Measurements from ENCODE around the gene FHOD3.
"Not testable (repeated sequence)": the region's sequence is repeated elsewhere in the genome, so short reads cannot be mapped to it uniquely, and the experiment has no call there.

The FHOD3 gene

DNA sequence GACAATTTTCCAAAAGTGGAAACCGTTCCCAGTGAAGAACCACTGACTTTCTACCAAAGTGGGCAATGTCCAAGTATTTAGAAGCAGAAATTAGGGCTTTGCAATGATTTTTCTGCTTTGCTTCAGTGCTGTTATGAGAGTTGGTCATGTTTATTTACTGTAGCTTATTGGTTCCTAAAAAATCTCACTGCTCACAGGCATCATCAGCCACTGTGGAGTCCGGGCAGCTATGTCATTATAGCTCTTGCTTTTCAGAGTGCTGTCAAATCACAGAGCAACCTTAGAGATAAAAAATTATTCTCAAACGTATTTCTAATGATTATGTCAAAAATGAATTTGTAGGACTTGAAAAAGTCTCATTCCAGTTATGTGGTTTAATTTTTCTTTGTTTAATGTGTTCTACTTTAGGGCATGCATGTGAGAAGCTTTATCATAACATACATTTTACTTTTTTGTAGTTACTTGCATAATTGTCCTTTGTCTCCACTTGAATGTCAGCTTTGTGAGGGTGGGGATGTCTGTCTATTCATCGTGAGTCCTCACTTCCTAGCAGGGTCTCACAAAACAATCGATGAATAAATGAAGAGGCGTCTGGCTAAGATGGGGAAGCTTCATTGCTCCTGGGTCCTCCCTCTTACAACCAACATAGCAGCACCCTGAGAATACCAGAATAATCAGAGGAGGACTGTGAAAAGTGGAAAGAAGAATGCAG is 413.7 kb downstream of the FHOD3 start:
- no peak for DNase-seq (ENCODE audit: low read depth)

DNA sequence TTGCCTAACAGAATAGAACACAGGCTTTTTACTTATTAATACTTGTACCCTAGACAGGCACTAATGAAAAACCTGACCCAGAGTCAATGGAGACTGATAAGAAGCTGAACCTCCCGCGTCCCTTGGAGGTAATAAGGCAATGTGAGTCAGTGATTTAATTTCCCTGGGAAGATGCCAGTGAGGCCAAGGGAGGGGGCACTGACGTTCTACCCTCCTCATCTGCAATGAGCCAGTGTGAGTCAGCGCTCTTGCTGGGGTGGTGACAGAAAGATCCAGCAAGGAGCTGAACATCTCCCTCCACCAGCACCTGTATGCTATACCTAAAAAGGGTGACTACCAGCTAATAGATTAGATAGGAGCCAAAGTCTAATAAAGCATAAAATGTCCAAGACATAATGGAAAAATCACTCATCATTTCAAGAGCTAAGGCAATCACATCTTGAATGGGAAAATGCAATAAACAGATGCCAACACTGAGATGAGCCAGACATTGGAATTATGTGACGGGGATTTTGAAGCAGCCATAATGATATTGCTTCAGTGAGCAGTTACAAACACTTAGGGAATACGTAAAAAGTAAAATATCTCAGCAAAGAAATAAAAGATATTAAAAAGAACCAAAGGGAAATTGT is 414.4 kb downstream of the FHOD3 start:
- no peak for DNase-seq (ENCODE audit: low read depth)

GRCh38 chr18:36714476-36714875 is 417.0 kb downstream of the FHOD3 start:
- DNase-seq (ENCODE audit: low read depth): no peak

DNA sequence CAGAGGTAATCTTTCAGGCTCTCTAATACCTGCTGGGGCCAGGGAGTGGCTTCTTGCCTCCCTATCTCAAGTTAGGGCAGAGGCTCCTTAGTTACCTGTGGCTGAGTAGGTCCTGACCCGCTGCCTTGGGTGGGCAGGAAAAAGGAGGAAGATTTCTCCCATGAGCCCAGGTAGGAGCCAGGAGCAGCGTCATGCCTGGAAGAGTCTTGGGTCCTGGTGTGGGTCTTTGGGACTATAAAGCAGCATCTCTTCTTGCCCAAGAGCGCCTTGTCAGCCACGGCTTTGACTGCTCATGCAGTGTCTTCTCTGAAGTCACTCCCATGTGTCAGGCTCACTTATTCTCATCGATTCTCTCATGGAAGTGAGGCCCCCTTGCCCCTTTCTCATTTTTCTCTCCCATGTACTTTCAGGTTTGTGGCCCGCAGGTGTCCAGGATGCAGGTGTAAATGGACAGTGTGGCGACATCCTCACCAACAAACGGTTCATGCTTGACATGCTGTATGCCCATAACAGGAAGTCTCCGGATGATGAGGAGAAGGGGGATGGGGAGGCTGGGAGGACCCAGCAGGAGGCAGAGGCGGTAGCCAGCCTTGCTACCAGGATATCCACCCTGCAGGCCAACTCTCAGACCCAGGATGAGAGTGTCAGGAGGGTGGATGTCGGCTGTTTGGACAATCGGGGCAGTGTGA is 420.1 kb downstream of the FHOD3 start:
- DNase-seq (ENCODE audit: low read depth): no peak

DNA sequence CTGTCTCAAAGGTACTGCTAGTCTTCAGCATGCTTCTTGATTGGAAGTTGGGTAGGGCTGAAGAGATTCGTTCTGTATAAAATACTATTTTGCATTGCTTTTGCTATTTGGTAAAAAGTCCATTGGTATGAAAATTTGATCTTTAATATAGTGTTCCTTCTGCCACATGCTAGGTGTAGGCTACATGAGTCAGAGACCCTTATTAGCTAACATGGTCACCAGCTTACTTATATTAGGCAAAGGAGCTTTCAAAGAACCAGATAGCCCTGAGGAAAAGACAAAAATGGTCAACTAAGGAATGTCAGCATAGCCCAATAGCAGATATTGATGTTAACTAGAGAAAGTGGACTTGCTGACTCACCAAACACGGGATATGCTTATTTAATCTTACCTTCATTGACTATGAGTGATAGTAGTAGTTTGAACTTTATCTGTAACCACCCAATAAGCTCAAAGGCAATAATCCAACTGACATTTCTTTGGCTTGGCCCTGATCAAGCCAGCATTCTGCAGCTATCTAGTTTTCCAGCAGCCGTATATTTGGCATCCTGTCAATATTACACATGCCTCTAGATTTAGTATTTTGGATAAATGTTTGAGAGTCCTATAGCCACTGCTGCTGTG is 421.3 kb downstream of the FHOD3 start:
- DNase-seq (ENCODE audit: low read depth): no peak

DNA sequence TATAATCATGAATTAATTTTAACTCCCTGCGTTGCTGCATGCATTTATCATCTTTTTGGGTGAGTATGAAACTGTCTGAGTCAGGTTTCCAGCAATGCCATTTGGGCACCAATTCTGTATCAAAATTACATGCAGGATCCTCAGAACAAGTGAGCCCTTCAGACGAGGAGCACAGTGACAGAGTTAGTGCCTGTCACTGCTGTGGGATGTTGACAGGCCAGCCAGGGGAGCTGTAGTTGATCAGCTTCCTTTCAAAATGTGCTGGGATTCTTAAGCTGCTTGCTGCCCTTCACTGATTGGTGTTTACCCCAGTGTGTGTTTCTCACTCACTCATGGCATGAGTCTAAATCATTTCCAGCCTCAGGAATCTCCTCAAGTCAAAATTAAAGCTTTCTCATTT is 422.1 kb downstream of the FHOD3 start:
- DNase-seq (ENCODE audit: low read depth): no peak

GRCh38 chr18:36721351-36721750 is 423.8 kb downstream of the FHOD3 start:
- not testable (repeated sequence) for DNase-seq (ENCODE audit: low read depth)

DNA sequence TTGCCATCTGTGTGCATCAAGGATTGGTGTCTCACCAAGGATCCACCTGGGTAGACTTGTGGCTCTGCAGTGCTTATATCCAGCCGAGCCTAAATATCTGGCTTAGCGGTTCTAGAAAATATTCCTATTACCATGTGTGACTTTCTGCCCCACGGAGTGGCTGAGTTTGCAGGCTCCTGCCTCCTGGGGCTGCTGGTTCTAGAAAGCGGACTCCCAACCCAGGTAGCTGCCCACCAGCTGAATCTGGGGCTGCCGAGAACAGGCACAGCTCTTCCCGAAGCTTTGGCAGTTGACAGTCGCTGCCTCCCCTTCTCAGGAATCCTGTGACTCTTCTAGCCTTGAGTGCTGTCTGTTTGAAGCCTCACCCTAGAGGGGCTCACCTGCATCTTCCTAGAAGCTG is 426.7 kb downstream of the FHOD3 start:
- no peak for DNase-seq (ENCODE audit: low read depth)

DNA sequence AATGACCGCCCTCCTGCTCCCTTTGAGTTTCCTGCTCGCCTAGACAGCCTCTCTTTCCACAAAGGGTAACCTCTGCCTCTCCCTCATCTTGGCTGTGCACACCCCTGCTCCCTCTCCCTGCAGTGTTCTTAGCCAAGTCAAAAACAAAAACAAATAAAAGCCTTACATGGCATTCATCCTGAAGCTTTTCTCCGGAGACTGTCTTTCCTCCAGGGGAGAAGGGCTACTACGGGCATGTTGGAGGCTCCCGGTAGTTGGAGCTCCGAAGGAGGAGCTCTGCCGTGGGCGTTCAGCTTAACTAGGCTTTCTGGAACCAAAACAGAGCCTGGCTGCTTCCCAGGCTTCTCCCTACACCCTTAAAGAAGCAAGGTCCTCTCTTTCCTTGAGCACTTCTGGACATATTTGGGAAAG is 427.1 kb downstream of the FHOD3 start:
- no peak for DNase-seq (ENCODE audit: low read depth)

- DNase-seq (ENCODE audit: low read depth): no peak
These were observed 430.8 kb downstream of the FHOD3 start for GRCh38 chr18:36728345-36728744.

DNA sequence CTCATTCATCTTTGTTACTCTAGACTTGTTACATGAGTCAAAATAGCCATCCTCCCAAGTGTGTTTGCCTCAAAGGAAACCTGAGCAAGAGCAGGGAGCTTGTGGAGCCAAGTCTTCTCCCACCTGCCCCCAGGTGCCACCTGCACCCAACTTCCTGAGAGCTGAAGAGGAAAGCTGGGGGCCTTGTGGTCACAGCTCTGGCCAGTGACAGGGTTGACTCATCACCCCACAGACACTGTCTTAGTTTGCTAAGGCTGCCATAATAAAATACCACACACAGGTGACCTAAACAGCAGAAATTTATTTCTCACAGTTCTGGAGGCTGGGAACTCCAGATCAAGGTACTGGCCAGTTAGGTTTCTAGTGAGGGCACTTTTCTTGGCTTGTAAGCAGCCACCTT is 431.7 kb downstream of the FHOD3 start:
- no peak for DNase-seq (ENCODE audit: low read depth)

DNA sequence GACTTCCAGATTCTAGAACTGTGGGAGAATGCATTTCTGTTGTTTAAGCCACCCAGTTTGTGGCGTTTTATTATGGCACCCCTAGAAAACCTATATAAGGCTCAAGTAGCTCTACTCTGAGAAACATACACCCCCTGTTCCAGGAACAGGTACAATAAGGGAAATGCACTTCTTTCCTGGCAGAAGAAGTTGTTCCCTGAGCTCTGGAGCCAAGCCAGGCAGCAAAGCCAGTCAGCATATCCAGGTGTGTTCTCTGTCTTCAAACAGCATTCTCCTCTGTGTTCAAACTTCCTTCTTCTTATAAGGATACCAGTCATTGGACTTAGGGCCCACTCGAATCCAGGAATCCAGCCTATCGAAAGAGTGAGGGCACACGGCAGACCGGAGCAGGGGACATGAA is 434.8 kb downstream of the FHOD3 start:
- DNase-seq (ENCODE audit: low read depth): no peak

GRCh38 chr18:36733150-36733549 is 435.6 kb downstream of the FHOD3 start:
- DNase-seq (ENCODE audit: low read depth): no peak

DNA sequence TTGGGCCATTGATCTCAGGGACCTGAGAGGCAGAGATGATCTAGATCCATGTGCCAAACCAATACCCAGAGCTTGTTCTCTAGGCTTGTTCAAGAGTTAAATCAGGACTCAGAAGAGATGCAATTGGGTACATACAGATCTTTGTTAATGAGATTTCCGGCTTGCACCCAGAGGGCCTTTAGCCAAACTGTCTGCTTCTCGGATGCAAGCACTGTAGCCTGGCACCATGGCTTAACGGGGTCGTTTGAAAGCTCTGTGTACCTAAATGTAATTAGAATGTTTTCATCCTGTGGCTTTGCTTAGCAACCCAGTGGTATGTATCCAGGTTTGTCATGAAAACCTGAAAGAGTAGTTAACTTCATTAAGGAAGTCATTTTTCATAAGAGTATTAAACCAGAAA is 437.1 kb downstream of the FHOD3 start:
- no peak for DNase-seq (ENCODE audit: low read depth)

DNA sequence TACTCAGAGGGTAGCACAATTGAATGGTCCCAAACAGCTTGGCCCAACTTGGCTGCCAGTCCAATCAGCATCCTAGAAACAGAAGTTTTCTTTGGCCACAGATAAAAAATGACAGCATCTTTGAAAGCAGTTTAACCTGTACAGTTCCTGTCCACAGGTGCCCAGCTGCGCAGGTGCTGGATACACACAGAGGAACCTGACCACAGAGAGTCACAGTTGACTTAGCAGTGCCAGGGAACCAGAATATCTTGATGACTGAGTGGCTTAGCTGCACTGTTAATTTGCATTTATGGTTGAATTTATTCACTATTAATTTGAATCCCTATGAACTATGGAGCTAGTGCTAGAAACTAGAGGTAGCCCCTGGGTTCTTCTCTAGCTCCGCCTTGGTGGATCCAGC is 437.6 kb downstream of the FHOD3 start:
- DNase-seq (ENCODE audit: low read depth): no peak

DNA sequence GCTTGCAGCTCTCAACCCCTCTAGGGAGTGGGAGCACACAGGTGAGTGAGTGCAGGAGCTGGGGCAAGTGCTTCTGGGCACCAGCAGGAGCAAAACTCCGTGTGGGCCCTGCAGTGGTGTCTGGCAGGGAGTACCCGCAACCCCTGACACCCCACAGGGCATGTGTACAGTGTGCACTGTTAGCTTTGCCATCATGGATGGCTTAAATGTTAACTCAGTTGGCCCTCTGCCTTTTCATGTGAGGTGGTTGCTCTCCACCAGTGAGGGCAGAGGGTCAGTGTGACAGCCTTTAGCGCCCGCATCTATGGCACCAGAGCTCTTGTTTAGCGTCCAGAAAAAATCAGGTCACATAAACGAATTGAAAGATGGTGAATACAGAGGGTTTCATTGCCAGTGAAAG is 438.6 kb downstream of the FHOD3 start:
- DNase-seq (ENCODE audit: low read depth): no peak

GRCh38 chr18:36737316-36737715 is 439.8 kb downstream of the FHOD3 start:
- no peak for DNase-seq (ENCODE audit: low read depth)

- DNase-seq (ENCODE audit: low read depth): no peak
These were observed 446.9 kb downstream of the FHOD3 start for GRCh38 chr18:36744261-36744876.

DNA sequence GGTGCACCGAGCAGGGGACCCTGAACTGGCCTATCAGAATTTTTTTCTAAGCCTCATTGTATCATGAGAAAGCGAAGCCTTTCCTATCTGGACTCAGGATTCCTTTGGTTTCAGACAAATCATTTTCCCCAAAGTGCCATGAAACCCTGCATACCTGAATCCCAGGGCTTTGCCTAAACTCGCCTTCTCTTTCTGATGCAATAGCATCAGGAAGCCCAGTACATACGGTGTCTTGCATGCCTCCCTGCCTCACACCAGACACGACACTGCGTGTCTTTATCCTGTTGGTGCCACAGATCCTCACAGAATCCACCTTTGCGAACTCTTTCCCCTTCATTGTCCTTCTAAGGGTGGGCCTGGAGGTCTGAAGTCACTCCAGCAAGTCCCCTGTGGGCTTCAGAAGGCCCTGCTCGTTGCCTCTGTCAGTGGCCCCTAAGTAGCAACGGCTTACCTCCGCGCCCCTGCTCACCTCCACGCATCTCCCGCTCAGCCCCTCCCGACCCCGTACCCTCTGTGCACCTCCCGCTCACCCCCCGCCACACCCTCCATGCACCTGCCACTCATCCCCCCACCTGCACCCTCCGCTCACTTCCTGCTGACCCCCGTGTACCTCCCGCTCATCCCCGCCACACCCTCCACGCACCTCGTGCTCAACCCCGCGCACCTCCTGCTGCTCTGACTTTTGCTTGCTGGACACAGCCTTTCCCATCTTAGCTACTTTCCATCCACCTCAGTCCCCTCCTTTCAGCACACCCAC is 447.9 kb downstream of the FHOD3 start:
- DNase-seq (ENCODE audit: low read depth): no peak

DNA sequence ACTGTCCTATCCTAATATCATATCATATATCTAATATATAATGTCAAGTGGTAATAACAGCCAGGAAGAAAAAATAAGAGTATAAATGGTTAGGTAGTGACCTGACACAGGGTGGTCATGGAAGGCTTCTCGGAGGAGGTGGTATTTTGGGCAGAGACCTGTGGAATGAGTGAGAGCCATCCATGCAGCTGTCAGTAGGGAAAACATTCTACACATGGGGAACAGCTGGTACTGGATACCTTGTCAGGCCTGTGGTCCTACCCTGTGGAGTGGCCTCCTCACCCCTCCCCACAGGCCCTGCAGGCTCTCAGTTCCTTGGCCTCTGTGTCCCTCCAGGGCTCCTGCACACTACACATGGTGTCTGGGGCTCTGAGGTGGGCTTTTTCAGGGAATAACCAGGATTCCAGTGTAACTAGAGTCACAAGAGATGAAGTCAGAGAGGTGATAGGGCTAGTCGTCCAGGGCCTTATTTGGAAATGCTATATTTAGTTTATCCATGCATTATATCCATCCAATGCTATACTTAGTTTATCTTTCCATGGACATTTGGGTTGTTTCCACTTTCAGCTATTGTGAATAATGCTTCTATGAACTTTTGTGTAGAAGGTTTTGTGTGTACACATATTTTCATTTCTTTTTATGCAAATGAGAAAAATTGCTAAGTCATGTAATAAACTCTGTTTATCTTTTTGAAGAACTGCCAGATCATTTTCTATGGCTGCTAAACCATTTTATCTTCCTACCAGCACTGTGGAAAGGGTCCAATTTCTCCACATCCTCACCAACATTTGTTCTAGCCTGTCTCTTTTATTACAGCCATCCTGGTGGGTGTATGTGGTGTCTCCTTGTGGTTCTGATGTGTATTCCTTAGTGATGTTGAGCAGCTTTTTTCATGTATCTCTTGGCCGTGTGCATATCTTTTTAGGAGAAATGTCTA is 455.7 kb downstream of the FHOD3 start:
- no peak for DNase-seq (ENCODE audit: low read depth)

- DNase-seq (ENCODE audit: low read depth): no peak
These were observed 458.7 kb downstream of the FHOD3 start for GRCh38 chr18:36756242-36756641.

All from activated T-cell treated with anti-CD3 and anti-CD28 coated beads for 1 hour (primary cell).